HG02938 (cell line): ENCODE data around the gene TRPC4.
"Not testable (repeated sequence)": the region's sequence is repeated elsewhere in the genome, so short reads cannot be mapped to it uniquely, and the experiment has no call there.

Source experiments
- ATAC-seq: cut with Tn5 transposase; IDR thresholded peaks from one replicate; pipeline ENCODE4 v1.9.1; 2021; ENCODE audit warnings: mild to moderate bottlenecking, moderate library complexity; ENCODE audit not compliant: unreplicated experiment

Gene TRPC4

GRCh38 chr13:37613236-37613635, 256.3 kb downstream of the TRPC4 start:
- ATAC-seq: no peak

- ATAC-seq: no peak
These were observed 260.7 kb downstream of the TRPC4 start for GRCh38 chr13:37608750-37609339.

- no peak for ATAC-seq
These were observed 266.7 kb downstream of the TRPC4 start for GRCh38 chr13:37602733-37603381.

GRCh38 chr13:37601648-37602440, 267.7 kb downstream of the TRPC4 start:
- no peak for ATAC-seq

- ATAC-seq: no peak
These were observed 270.1 kb downstream of the TRPC4 start for GRCh38 chr13:37599519-37599918.

- no peak for ATAC-seq
These were observed 271.0 kb downstream of the TRPC4 start, which contains the start of gene POSTN for GRCh38 chr13:37598597-37598996. TSS of gene POSTN (minus strand) at chr13:37598768. CDS start at chr13:37598726, 42 bp downstream.

- no peak for ATAC-seq
These were observed 272.0 kb downstream of the TRPC4 start for GRCh38 chr13:37597477-37598025.

- ATAC-seq: no peak
These were observed 272.8 kb downstream of the TRPC4 start for GRCh38 chr13:37596805-37597204.

GRCh38 chr13:37595162-37595561, 274.4 kb downstream of the TRPC4 start:
- ATAC-seq: no peak

- ATAC-seq: no peak
These were observed 275.0 kb downstream of the TRPC4 start for GRCh38 chr13:37594550-37594949.

- not testable (repeated sequence) for ATAC-seq
These were observed 280.2 kb downstream of the TRPC4 start for GRCh38 chr13:37589381-37589780.

- no peak for ATAC-seq
These were observed 282.3 kb downstream of the TRPC4 start for GRCh38 chr13:37587236-37587635.
